Activated T-helper 9 cell treated with anti-CD3 and anti-CD28 coated beads, Interleukin-2, amount 50 U/mL, for 16 hours (primary cell): ENCODE data around the gene CWH43.
"Not testable (repeated sequence)": the region's sequence is repeated elsewhere in the genome, so short reads cannot be mapped to it uniquely, and the experiment has no call there.

Experiments
- DNase-seq: peaks from one replicate; pipeline ENCODE4 v3.0.0-alpha.2; 2020; ENCODE audit warnings: low read depth

CWH43 gene

DNA sequence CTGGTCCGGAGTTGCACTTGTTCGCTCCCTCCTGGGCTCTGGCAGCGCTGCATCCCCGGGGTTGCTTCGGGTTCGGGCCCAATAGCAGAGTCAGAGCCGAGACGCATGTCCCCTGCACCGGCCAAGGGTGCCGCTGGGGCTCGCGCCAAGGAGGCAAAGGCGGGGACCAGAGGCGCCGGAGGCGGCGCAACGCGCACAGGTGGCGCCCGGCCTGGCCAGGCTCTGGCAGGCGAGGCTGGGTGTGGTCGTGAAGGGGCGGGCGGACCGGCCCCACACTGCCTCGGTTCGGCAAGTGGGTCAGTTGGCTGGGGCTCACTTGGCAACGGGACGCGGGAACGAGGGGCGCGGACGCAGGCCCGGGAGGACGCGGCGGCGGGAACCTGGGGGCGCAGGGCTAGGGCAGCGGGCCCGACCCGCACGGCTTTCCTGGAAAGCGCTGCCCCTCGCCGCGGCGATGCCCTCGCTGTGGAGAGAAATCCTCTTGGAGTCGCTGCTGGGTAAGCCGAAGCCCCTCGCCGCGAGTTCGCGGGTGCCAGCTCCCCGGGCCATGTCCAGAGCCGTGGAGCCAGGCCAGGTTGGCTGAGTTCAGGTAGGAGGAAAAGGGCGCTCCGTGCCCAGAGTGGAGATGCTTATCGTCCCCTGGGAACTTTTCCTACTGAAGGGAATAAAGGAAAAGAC lies at the start of gene CWH43:
Gene CWH43, plus strand, starts transcription at position 300 of the 678 bp plus-strand sequence. Its CDS starts 155 bp downstream, at position 455.
- no peak for DNase-seq

GRCh38 chr4:48937033-48937432 lies 49.0 kb upstream of the CWH43 start:
- no peak for DNase-seq

DNA sequence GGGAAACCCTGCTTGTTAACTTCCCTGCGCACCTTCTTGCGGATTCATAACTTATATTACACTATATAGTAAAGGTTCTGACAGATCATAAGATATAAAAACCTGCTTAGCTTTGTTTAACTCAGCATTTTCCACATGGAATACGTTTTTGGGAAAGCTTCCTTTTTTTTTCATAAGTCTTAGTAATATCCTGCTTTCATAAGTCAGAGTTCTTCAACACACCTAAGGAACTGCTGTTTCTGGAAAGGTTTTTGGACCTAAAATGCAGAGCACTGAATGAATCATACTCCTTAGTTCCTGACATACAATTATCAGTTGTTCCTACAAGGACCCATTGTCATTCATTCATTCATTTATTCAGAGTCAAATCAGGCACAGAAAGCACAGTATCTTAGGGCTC lies 47.2 kb upstream of the CWH43 start:
- no peak for DNase-seq

GRCh38 chr4:48939785-48940184 lies 46.3 kb upstream of the CWH43 start:
- no peak for DNase-seq

DNA sequence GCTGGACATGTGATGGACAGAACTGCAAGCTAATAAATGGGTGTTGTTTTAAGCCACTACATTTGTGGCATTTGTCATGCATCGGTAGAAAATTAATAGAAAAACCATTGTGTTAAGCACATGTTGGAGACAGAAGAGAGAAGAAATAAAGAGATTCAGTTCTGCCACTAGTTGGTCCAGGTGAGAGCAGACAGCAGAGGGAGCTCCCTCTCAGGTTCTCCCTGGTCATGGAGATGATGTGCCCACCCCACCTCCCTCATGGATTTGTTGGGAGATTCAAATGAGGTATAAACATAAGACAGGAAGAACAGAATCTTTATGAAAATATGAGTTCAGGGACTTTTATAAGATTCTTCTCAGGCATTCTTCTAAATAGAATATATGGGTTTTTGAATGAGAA lies 42.7 kb upstream of the CWH43 start:
- no peak for DNase-seq

DNA sequence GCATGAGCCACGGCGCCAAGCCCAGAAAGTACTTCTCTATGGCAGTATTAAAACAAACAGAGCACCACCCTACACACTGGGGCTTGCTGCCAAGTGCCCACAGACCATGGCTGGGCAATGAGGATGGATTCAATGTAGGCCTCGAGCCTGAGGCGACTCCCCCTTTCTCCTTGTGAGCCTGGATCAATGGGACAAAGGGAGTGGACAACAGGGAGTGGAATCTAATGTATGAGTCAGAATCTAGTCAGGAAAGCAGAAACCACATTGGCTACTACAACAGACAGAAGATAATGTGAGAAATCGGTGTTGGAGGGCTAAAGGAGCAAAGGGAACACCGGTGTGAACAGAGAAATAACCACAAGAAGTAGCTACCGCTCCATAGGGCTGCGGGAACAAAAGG lies 41.8 kb upstream of the CWH43 start:
- DNase-seq, result no peak

DNA sequence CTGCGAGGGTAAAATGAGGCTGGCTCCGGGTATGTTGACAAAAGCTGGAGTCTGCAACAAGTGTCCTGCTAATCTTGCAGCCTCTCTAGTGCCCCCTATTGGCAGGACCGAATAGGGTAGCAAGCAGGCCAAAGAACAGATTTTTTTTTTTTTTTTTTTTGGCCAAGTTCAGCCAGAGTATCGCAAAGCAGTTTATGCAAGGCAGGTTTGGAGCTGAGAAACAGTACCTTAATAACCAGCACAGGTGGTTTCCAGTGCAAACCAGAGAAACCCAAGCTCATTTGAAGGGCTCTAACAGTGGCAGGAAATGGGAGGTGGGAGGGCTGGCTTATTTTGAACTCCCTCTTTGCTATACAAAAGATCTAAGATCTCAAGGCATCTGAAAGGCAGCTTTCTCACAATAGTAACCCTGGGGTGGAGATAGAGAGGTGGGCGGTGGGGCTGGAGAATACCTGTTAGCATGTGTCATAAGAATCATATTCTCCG lies 41.3 kb upstream of the CWH43 start:
- no peak for DNase-seq

DNA sequence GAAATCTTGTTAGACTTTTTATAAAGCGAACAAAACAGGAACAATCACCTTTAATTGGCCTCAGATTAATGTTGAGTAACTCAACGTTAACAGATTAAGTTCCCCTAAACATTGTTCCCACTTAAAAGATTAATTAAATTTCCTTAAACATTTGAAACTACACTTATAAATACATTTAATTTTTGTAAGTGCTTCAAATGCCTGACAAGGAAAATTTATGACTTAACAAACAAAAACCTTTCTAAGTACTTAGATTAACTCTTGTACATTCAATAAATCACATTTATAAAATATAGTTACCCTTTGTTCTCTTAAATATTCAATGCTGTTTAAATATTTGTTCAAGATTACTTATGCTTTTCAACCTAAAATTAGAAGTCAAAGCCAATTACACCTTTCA lies 40.1 kb upstream of the CWH43 start:
- DNase-seq, result no peak

- DNase-seq, result no peak
Measured at GRCh38 chr4:48947731-48948130, 38.3 kb upstream of the CWH43 start.

- DNase-seq, result no peak
Measured at GRCh38 chr4:48949086-48949485, 37.0 kb upstream of the CWH43 start.

DNA sequence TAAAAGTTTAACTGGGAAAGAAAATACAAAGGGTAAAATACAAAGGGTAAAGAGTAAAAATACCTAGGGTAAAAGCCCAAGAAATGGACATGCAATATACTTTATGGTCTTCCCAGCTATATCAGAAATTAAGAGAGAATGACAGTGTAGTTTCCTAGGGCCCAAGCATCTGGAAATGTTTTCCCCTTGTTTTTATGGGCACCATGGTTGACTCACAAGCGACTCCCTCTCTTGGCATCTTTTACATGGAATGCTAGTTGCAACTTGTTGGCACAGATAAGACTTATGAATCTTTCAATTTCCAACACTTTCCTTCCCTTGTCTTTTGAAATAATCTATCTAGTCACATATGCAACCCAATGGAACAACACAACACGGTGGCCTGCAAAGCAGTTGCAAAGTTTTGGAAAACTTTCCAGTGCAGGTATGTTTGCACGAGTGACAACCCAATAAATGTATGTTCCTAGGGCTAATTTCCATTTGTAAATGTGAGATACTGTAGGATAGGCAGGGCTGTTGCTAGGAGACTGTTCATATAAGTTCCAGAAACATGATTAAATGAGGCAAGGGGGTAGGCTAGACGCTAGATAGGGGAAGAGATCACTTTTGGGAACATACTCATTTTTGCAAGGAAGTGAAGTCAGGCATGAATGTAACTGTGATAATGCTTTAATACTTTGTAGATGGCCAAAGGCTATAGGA lies 36.4 kb upstream of the CWH43 start:
- no peak for DNase-seq

- DNase-seq, result no peak
Measured at GRCh38 chr4:48954314-48954713, 31.8 kb upstream of the CWH43 start.

DNA sequence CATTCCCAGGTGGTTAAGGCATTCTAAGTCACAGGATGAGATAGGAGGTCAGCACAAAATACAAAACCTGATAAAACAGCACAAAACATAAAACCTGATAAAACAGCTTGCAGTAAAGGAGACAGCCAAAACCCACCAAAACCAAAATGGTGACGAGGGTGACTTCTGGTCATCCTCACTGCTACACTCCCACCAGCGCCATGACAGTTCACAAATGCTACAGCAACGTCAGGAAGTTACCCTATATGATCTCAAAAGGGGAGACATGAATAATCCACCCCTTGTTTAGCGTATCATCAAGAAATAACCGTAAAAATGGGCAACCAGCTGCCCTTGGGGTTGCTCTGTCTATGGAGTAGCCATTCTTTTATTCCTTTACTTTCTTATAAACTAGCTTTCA lies 28.7 kb upstream of the CWH43 start:
- DNase-seq, result not testable (repeated sequence)

DNA sequence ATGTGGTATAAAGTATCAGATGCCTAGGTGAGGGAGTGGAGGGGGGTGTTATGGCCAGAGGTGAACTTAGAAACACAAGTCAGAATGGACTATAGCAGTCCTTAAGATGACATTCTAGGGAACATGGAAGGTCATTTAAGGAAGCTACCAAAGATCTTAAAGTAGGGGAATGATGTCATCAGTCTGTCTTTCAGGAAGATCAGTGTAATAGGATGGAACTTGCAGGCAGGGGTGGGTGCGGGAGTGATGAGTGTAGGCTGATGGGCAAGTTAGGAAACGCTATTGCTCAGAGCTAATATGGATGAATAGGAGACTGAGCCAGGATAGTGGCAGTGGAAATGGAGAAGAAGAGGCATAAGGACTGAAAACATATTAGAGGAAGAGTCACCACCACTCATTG lies 27.5 kb upstream of the CWH43 start:
- DNase-seq, result no peak

GRCh38 chr4:48960988-48961635 lies 25.0 kb upstream of the CWH43 start:
- no peak for DNase-seq

- DNase-seq, result no peak
Measured at GRCh38 chr4:48962636-48963035, 23.4 kb upstream of the CWH43 start.

DNA sequence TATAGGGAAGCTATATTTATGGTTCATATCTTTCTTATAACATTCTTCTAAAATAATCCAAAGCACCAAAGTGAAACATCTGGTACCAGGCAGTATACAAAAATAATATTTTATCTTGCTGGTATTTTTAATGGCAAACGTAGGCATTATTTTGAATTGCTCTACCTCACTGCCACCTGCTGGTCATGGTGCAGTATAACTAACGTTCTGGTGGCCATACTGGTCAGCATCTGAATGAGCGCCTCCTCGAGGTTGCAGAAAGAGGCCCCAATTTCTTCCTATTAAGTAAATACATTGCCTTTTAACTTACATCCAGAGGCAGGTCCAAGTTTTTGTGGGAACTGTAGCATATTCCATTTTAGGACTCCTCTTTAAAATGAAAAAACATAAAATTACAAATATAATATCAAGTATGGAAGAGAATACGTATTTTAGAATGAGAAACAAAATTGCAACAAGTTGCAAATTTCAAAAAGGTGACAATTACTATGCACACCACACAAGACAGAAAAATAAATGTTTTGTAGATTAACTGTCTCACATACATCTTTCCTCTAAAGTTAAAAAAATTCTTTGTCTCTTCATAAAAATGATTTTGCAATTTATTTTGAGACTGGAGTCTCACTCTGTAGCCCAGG lies 22.9 kb upstream of the CWH43 start:
- peak; percentile 43 for DNase-seq

- no peak for DNase-seq
Measured at GRCh38 chr4:48967101-48967500, 19.0 kb upstream of the CWH43 start.

DNA sequence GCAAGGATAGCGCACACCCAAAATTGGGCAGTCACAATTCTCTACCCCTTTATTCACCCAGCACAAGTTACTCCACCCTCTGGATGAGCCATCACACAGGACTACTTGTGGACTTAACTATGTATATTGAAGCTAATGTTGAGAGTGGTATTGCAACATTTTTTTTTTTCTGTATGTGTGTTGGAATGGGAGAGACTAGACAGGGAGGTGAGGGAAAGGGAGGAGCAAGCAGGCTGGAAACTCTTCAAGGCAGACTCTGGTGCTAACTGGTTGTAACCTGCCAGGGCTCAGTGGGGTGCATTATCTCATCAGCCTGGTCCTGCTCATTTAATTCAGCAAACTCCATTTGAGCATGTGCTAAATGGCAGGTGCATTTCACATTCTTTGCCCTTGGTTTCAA lies 18.4 kb upstream of the CWH43 start:
- no peak for DNase-seq

DNA sequence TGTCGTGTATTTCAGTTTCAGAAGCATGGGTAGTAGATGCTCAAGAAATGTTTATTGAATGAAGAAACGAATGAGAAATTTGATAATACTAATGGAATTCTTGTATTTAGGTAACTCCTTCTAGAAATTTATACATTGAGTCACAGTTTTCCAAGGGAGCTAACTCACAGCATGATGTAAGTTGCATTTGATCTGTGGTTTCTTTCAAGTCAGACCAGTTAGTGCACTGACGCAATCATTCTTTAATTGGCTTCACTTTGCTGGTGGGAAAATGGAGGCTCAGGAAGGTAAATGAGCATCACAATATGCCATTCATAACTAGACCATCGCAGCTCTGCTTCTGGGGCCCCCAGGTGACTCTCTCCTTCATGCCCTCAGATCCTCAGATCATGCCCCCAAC lies 17.3 kb upstream of the CWH43 start:
- DNase-seq, result no peak

GRCh38 chr4:48970471-48970921 lies 15.6 kb upstream of the CWH43 start:
- no peak for DNase-seq

GRCh38 chr4:48974979-48975640 lies 11.0 kb upstream of the CWH43 start:
- DNase-seq, result no peak
